ENCODE measurements around the gene CACFD1.

CACFD1 gene

GRCh38 chr9:133495327-133496293, 35.8 kb downstream of the CACFD1 start:
- ATAC-seq: no peak
- TF ChIP-seq ZNF70 (CRISPR knock-in tag; IDR thresholded peaks at IDR 0.05) (no peak), PPARA (CRISPR knock-in tag; IDR thresholded peaks at IDR 0.05; ENCODE audit: borderline replicate concordance) (no peak), ZFP30 (CRISPR knock-in tag; IDR thresholded peaks at IDR 0.05) (no peak), SNAI2 (CRISPR knock-in tag; IDR thresholded peaks at IDR 0.05) (no peak), PATZ1 (CRISPR knock-in tag; IDR thresholded peaks at IDR 0.05; ENCODE audit: borderline replicate concordance) (no peak), ZC3H10 (CRISPR knock-in tag; IDR thresholded peaks at IDR 0.05) (no peak), BACH2 (CRISPR knock-in tag; IDR thresholded peaks at IDR 0.05; ENCODE audit: borderline replicate concordance) (no peak), ZFP3 (CRISPR knock-in tag; IDR thresholded peaks at IDR 0.05) (no peak), ISL1 (CRISPR knock-in tag; IDR thresholded peaks at IDR 0.05) (no peak), ESRRG (CRISPR knock-in tag; IDR thresholded peaks at IDR 0.05) (no peak), CSDC2 (CRISPR knock-in tag; IDR thresholded peaks at IDR 0.05) (no peak), GLIS3 (CRISPR knock-in tag; IDR thresholded peaks at IDR 0.05) (no peak), TSHZ2 (CRISPR knock-in tag; IDR thresholded peaks at IDR 0.05) (no peak), RARB (CRISPR knock-in tag; IDR thresholded peaks at IDR 0.05) (no peak), TOX (CRISPR knock-in tag; IDR thresholded peaks at IDR 0.05; ENCODE audit: borderline replicate concordance) (no peak), ZNF565 (CRISPR knock-in tag; conservative IDR thresholded peaks at IDR 0.05; ENCODE audit: low read depth) (no peak), ARNTL (CRISPR knock-in tag; IDR thresholded peaks at IDR 0.05; ENCODE audit: borderline replicate concordance, low read depth) (no peak), POU6F1 (CRISPR knock-in tag; IDR thresholded peaks at IDR 0.05; ENCODE audit: borderline replicate concordance, low read depth) (no peak), TCF4 (CRISPR knock-in tag; IDR thresholded peaks at IDR 0.05; ENCODE audit: borderline replicate concordance) (no peak), ZNF8 (CRISPR knock-in tag; IDR thresholded peaks at IDR 0.05) (no peak)

GRCh38 chr9:133496861-133497842, 37.4 kb downstream of the CACFD1 start:
- no peak for ATAC-seq
- TF ChIP-seq ZNF70 (CRISPR knock-in tag; IDR thresholded peaks at IDR 0.05): no peak
- TF ChIP-seq PPARA (CRISPR knock-in tag; IDR thresholded peaks at IDR 0.05; ENCODE audit: borderline replicate concordance): no peak
- TF ChIP-seq CSDC2 (CRISPR knock-in tag; IDR thresholded peaks at IDR 0.05): no peak
- TF ChIP-seq ZC3H10 (CRISPR knock-in tag; IDR thresholded peaks at IDR 0.05): no peak
- TF ChIP-seq RARB (CRISPR knock-in tag; IDR thresholded peaks at IDR 0.05): no peak
- no peak for TF ChIP-seq ISL1 (CRISPR knock-in tag; IDR thresholded peaks at IDR 0.05)
- no peak for TF ChIP-seq ARNTL (CRISPR knock-in tag; IDR thresholded peaks at IDR 0.05; ENCODE audit: borderline replicate concordance, low read depth)
- no peak for TF ChIP-seq ZNF565 (CRISPR knock-in tag; conservative IDR thresholded peaks at IDR 0.05; ENCODE audit: low read depth)
- TF ChIP-seq PATZ1 (CRISPR knock-in tag; IDR thresholded peaks at IDR 0.05; ENCODE audit: borderline replicate concordance): no peak
- TF ChIP-seq CREB5 (CRISPR knock-in tag; IDR thresholded peaks at IDR 0.05; ENCODE audit: low read depth): no peak
- TF ChIP-seq ESRRG (CRISPR knock-in tag; IDR thresholded peaks at IDR 0.05): no peak
- TF ChIP-seq SNAI2 (CRISPR knock-in tag; IDR thresholded peaks at IDR 0.05): no peak
- TF ChIP-seq ZFP3 (CRISPR knock-in tag; IDR thresholded peaks at IDR 0.05): no peak
- no peak for TF ChIP-seq BACH2 (CRISPR knock-in tag; IDR thresholded peaks at IDR 0.05; ENCODE audit: borderline replicate concordance)
- TF ChIP-seq GLIS3 (CRISPR knock-in tag; IDR thresholded peaks at IDR 0.05): no peak
- TF ChIP-seq TSHZ2 (CRISPR knock-in tag; IDR thresholded peaks at IDR 0.05): no peak
- TF ChIP-seq TCF4 (CRISPR knock-in tag; IDR thresholded peaks at IDR 0.05; ENCODE audit: borderline replicate concordance): no peak

Data from SK-N-SH treated with all-trans-retinoic acid at 6 μM for 48 hours (cell line).